KG1 (cell line): Measurements from ENCODE around the gene PRDM5.

Experiments
- DNase-seq: peaks from one replicate; lab custom pipeline; 2025; lab: John Stamatoyannopoulos, UW

PRDM5 gene

GRCh38 chr4:120855307-120856001 lies 67.1 kb downstream of the PRDM5 start:
- DNase-seq, result no peak

GRCh38 chr4:120853161-120853935 lies 69.2 kb downstream of the PRDM5 start:
- DNase-seq, result no peak

GRCh38 chr4:120850018-120850599 lies 72.4 kb downstream of the PRDM5 start:
- DNase-seq, result no peak

- DNase-seq, result no peak
Observed at GRCh38 chr4:120847019-120847582, 75.4 kb downstream of the PRDM5 start.

- DNase-seq, result no peak
Observed at GRCh38 chr4:120844528-120844921, 78.0 kb downstream of the PRDM5 start.

GRCh38 chr4:120843849-120844527 lies 78.5 kb downstream of the PRDM5 start:
- DNase-seq, result no peak

GRCh38 chr4:120842031-120842430 lies 80.5 kb downstream of the PRDM5 start:
- no peak for DNase-seq

- no peak for DNase-seq
Observed at GRCh38 chr4:120841580-120841979, 80.9 kb downstream of the PRDM5 start.

GRCh38 chr4:120839974-120840751 lies 82.4 kb downstream of the PRDM5 start:
- DNase-seq, result no peak

GRCh38 chr4:120839334-120839973 lies 83.1 kb downstream of the PRDM5 start:
- DNase-seq, result no peak

GRCh38 chr4:120838784-120839183 lies 83.7 kb downstream of the PRDM5 start:
- DNase-seq, result no peak

GRCh38 chr4:120837656-120838055 lies 84.9 kb downstream of the PRDM5 start:
- DNase-seq, result no peak

- no peak for DNase-seq
Observed at GRCh38 chr4:120835342-120835741, 87.2 kb downstream of the PRDM5 start.

- no peak for DNase-seq
Observed at GRCh38 chr4:120830204-120830603, 92.3 kb downstream of the PRDM5 start.

- no peak for DNase-seq
Observed at GRCh38 chr4:120829113-120829831, 93.3 kb downstream of the PRDM5 start.

GRCh38 chr4:120826853-120827252 lies 95.7 kb downstream of the PRDM5 start:
- DNase-seq, result no peak

GRCh38 chr4:120826449-120826848 lies 96.1 kb downstream of the PRDM5 start:
- DNase-seq, result no peak

- no peak for DNase-seq
Observed at GRCh38 chr4:120824946-120825345, 97.6 kb downstream of the PRDM5 start.

- DNase-seq, result no peak
Observed at GRCh38 chr4:120821977-120822376, 100.5 kb downstream of the PRDM5 start.

- no peak for DNase-seq
Observed at GRCh38 chr4:120821029-120821428, 101.5 kb downstream of the PRDM5 start.
